ENCODE measurements around the gene DGKI. TPM values are rescaled to one million over a fixed set of nuclear protein-coding genes. Genes with fewer than 3 reads are reported as not detected.

The DGKI gene
- total RNA-seq, 4 donors from 2014 or later, result 0.64 to 1.2 (median 1.00) TPM; not detected in 1

GRCh38 chr7:137563981-137564380 lies 282.8 kb downstream of the DGKI start:
- no peak for DNase-seq
- H3K36me3 ChIP-seq, result peaks cover 0 to 2% (median 0%) of the 10 kb centered on the region in 4 donors
- H3K27ac ChIP-seq, result no peak overlapping the region
- in situ Hi-C loops (cut with MboI; ENCODE audit: low pct_ligation_motif_present in 1 of 4, low pct_unique_long_range_greater_than_20kb in 1 of 4, low sequenced_read_pairs in 3 of 4) (no loop called here), intact Hi-C loops (cut with DNase I; ENCODE audit: low total_unique reads) (no loop called here)
- no peaks in the 10 kb centered on the region for H3K27me3 ChIP-seq
- H3K4me1 ChIP-seq, result no peaks in the 10 kb centered on the region
- H3K4me3 ChIP-seq, result no peak overlapping the region
- TF ChIP-seq EP300 (IDR thresholded peaks at IDR 0.05; ENCODE audit: low read depth) (no peak), POLR2A (IDR thresholded peaks at IDR 0.05) (no peak), POLR2AphosphoS5 (IDR thresholded peaks at IDR 0.05) (no peak), CTCF (IDR thresholded peaks at IDR 0.05) (no peak)
- peaks cover 2 to 3% of the 10 kb centered on the region in 2 donors for H3K9me3 ChIP-seq

DNA sequence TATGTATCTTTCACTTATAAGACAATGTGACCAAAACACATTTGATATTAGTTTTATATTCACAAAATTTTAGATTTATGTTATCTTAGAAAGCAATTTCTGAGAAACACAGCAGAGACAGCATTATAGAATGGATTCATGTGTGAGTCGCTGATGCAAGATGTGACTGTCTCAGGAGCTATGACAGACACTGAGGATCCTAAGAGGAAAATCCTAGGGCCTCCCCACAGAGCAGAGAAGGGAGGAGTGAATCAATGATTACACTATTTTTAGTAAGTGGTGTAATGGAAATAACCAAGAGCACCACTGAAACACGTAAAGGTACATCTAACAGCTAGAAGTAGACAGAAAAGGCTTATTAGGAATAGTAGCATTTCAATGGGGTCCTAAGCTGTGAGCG lies 299.3 kb downstream of the DGKI start:
- 83 to 95% methylated on average over 2 to 3 of the region's 3 CpGs for WGBS, 2 donors (ENCODE audit: low coverage in 1 of 2)
- H3K36me3 ChIP-seq, result no peaks in the 10 kb centered on the region
- DNase-seq, result no peak
- no peaks in the 10 kb centered on the region for H3K4me1 ChIP-seq
- no peaks in the 10 kb centered on the region for H3K27me3 ChIP-seq
- intact Hi-C loops (cut with DNase I; ENCODE audit: low total_unique reads), result no loop called here
- TF ChIP-seq EP300 (IDR thresholded peaks at IDR 0.05; ENCODE audit: low read depth) (no peak), POLR2A (IDR thresholded peaks at IDR 0.05) (no peak), CTCF (IDR thresholded peaks at IDR 0.05) (no peak), POLR2AphosphoS5 (IDR thresholded peaks at IDR 0.05) (no peak)
- H3K9me3 ChIP-seq, result no peaks in the 10 kb centered on the region
- no peak overlapping the region for H3K27ac ChIP-seq
- in situ Hi-C loops (cut with MboI; ENCODE audit: low pct_ligation_motif_present in 1 of 4, low pct_unique_long_range_greater_than_20kb in 1 of 4, low sequenced_read_pairs in 3 of 4), result no loop called here
- H3K4me3 ChIP-seq, result no peak overlapping the region

GRCh38 chr7:137546671-137547070 lies 300.1 kb downstream of the DGKI start:
- in situ Hi-C loops (cut with MboI; ENCODE audit: low pct_ligation_motif_present in 1 of 4, low pct_unique_long_range_greater_than_20kb in 1 of 4, low sequenced_read_pairs in 3 of 4), result no loop called here
- no peaks in the 10 kb centered on the region for H3K4me1 ChIP-seq
- H3K27ac ChIP-seq, result no peak overlapping the region
- no peaks in the 10 kb centered on the region for H3K27me3 ChIP-seq
- no peaks in the 10 kb centered on the region for H3K36me3 ChIP-seq
- H3K9me3 ChIP-seq, result no peaks in the 10 kb centered on the region
- H3K4me3 ChIP-seq, result no peak overlapping the region
- WGBS, 2 donors (ENCODE audit: low coverage in 1 of 2), result 63% methylated on average over 4 of the region's 4 CpGs; no CpG with 5 or more reads in 1 of the 2 donors
- TF ChIP-seq CTCF (IDR thresholded peaks at IDR 0.05) (no peak), EP300 (IDR thresholded peaks at IDR 0.05; ENCODE audit: low read depth) (no peak)
- no peak for DNase-seq
- intact Hi-C loops (cut with DNase I; ENCODE audit: low total_unique reads), result no loop called here

DNA sequence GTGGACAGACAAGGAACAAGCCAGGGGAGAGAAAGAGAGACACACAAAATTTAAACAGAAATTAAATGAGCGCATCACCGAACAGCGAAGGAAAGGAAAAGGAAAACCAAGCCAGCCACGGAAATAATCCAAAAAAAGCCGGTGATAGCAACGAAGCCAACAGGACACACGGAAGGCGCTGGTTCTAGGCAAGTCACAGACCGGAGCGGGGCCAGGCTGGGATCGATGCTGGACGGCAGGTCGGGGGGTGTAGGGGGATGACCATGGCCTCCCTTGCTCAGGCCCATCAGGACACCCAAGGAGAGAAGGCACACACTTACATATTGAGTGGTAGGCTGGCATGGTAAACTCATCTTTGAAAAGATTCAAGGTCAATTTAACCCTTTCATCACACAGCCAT lies 300.8 kb downstream of the DGKI start:
- no peak overlapping the region for H3K27ac ChIP-seq
- H3K36me3 ChIP-seq, result no peaks in the 10 kb centered on the region
- DNase-seq, result no peak
- TF ChIP-seq POLR2A (IDR thresholded peaks at IDR 0.05), result no peak
- intact Hi-C loops (cut with DNase I; ENCODE audit: low total_unique reads) (no loop called here), in situ Hi-C loops (cut with MboI; ENCODE audit: low pct_ligation_motif_present in 1 of 4, low pct_unique_long_range_greater_than_20kb in 1 of 4, low sequenced_read_pairs in 3 of 4) (no loop called here)
- no peaks in the 10 kb centered on the region for H3K9me3 ChIP-seq
- no peak overlapping the region for H3K4me3 ChIP-seq
- WGBS, 2 donors (ENCODE audit: low coverage in 1 of 2), result 96 to 100% methylated on average over 4 to 13 of the region's 13 CpGs
- no peaks in the 10 kb centered on the region for H3K4me1 ChIP-seq
- no peaks in the 10 kb centered on the region for H3K27me3 ChIP-seq

- no peak overlapping the region for H3K27ac ChIP-seq
- in situ Hi-C loops (cut with MboI; ENCODE audit: low pct_ligation_motif_present in 1 of 4, low pct_unique_long_range_greater_than_20kb in 1 of 4, low sequenced_read_pairs in 3 of 4) (no loop called here), intact Hi-C loops (cut with DNase I; ENCODE audit: low total_unique reads) (no loop called here)
- 38% methylated on average over 4 of the region's 4 CpGs; no CpG with 5 or more reads in 1 of the 2 donors for WGBS, 2 donors (ENCODE audit: low coverage in 1 of 2)
- DNase-seq, result no peak
- no peak for TF ChIP-seq POLR2A (IDR thresholded peaks at IDR 0.05)
- TF ChIP-seq CTCF (IDR thresholded peaks at IDR 0.05), result no peak
- no peak for TF ChIP-seq EP300 (IDR thresholded peaks at IDR 0.05; ENCODE audit: low read depth)
- no peak for TF ChIP-seq POLR2AphosphoS5 (IDR thresholded peaks at IDR 0.05)
- no peaks in the 10 kb centered on the region for H3K4me1 ChIP-seq
- H3K4me3 ChIP-seq, result no peak overlapping the region
- H3K9me3 ChIP-seq, result no peaks in the 10 kb centered on the region
- no peaks in the 10 kb centered on the region for H3K36me3 ChIP-seq
- no peaks in the 10 kb centered on the region for H3K27me3 ChIP-seq
Measured at GRCh38 chr7:137545059-137545716, 301.6 kb downstream of the DGKI start.
